Measurements from ENCODE around the gene RPS4Y1. TPM values are rescaled to one million over a fixed set of nuclear protein-coding genes. Genes with fewer than 3 reads are reported as not detected.

Gene RPS4Y1
- total RNA-seq, 3 donors from 2014 or later: 0.66 to 309 TPM; not detected in 1

DNA sequence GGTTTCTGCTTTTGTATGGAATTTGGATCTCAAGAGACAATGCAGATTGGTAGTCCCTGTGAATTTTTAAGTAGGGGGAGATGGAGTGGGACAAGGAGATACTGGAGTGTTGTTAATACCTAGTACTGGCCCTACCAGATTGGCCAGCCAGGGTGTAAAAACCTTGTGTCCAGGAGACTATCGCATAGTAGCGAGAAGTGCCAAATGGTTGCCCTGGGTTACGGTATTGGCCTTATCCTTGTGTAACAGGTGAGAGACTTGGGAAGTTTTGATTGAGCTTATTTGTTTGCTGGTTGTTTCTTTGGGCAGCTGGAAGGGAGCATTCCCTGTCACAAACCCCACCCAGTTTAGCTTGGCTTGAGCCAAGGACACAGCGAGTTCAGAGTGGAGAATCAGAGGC lies 5.4 kb downstream of the RPS4Y1 start:
- DNase-seq (ENCODE audit: low spot score in 2 of 2): no peak
- no peaks in the 10 kb centered on the region for H3K9me3 ChIP-seq
- no peak overlapping the region for H3K27ac ChIP-seq
- H3K27me3 ChIP-seq: no peaks in the 10 kb centered on the region
- TF ChIP-seq POLR2A (IDR thresholded peaks at IDR 0.05): no peak
- TF ChIP-seq POLR2AphosphoS5 (IDR thresholded peaks at IDR 0.05): no peak
- TF ChIP-seq, protein P1, sequence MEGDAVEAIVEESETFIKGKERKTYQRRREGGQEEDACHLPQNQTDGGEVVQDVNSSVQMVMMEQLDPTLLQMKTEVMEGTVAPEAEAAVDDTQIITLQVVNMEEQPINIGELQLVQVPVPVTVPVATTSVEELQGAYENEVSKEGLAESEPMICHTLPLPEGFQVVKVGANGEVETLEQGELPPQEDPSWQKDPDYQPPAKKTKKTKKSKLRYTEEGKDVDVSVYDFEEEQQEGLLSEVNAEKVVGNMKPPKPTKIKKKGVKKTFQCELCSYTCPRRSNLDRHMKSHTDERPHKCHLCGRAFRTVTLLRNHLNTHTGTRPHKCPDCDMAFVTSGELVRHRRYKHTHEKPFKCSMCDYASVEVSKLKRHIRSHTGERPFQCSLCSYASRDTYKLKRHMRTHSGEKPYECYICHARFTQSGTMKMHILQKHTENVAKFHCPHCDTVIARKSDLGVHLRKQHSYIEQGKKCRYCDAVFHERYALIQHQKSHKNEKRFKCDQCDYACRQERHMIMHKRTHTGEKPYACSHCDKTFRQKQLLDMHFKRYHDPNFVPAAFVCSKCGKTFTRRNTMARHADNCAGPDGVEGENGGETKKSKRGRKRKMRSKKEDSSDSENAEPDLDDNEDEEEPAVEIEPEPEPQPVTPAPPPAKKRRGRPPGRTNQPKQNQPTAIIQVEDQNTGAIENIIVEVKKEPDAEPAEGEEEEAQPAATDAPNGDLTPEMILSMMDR (IDR thresholded peaks at IDR 0.05): no peak
- H3K4me3 ChIP-seq: no peak overlapping the region
- H3K4me1 ChIP-seq: no peaks in the 10 kb centered on the region
- intact Hi-C loops (cut with DNase I; ENCODE audit: low total_unique reads): no loop called here
- no peaks in the 10 kb centered on the region for H3K36me3 ChIP-seq

DNA sequence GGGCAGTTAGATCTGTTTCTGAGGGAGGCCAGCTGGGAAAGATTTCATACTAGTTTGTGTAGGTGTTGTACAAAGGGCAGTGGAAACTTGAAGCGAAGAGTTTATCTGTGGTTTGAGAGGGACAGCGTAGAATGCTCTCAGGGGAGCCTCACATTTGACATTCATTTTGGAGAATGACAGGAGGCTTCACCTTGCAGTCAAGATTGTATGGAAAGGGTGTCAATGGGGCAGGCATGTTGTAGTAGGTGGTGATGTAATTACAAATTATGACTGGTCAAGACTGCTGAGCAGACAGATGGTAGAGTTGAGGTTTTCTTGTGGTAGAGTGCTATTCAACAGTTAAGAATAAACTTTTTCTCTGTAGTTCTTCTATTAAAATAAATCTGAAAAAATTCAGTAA lies 7.0 kb downstream of the RPS4Y1 start:
- H3K4me3 ChIP-seq: no peak overlapping the region
- no peaks in the 10 kb centered on the region for H3K9me3 ChIP-seq
- no peaks in the 10 kb centered on the region for H3K36me3 ChIP-seq
- H3K27me3 ChIP-seq: no peaks in the 10 kb centered on the region
- H3K27ac ChIP-seq: no peak overlapping the region
- intact Hi-C loops (cut with DNase I; ENCODE audit: low total_unique reads): no loop called here
- no peak for DNase-seq (ENCODE audit: low spot score in 2 of 2)
- TF ChIP-seq, protein P1 (IDR thresholded peaks at IDR 0.05): no peak
- TF ChIP-seq POLR2A (IDR thresholded peaks at IDR 0.05): no peak
- TF ChIP-seq POLR2AphosphoS5 (IDR thresholded peaks at IDR 0.05): no peak
- H3K4me1 ChIP-seq: no peaks in the 10 kb centered on the region

DNA sequence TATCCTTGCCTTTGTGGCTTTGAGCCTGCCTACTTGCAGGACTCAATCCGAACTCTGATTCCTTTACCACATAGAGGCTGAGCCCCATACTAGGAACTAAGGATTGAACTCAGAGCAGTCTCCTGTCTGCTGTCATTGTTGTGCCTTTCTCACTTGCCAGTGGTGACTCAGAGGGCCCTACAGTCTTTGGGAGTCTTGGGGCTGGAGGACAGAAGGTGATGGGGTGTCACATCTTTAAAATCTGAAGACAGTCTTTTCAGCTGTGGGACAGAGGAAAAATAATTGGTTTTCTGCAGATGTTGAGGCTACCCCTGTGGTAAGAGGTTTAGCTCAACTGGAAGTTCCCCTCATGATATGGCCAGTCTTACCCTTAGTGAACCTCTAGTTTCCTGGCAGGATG lies 8.0 kb downstream of the RPS4Y1 start:
- Histone ChIP-seq H3K27me3 (no peaks in the 10 kb centered on the region), H3K4me1 (no peaks in the 10 kb centered on the region), H3K4me3 (no peak overlapping the region), H3K9me3 (no peaks in the 10 kb centered on the region), H3K27ac (no peak overlapping the region), H3K36me3 (no peaks in the 10 kb centered on the region)
- TF ChIP-seq POLR2AphosphoS5 (IDR thresholded peaks at IDR 0.05) (no peak), POLR2A (IDR thresholded peaks at IDR 0.05) (no peak)
- TF ChIP-seq, protein P1 (IDR thresholded peaks at IDR 0.05): no peak
- intact Hi-C loops (cut with DNase I; ENCODE audit: low total_unique reads): no loop called here
- DNase-seq (ENCODE audit: low spot score in 2 of 2): no peak

DNA sequence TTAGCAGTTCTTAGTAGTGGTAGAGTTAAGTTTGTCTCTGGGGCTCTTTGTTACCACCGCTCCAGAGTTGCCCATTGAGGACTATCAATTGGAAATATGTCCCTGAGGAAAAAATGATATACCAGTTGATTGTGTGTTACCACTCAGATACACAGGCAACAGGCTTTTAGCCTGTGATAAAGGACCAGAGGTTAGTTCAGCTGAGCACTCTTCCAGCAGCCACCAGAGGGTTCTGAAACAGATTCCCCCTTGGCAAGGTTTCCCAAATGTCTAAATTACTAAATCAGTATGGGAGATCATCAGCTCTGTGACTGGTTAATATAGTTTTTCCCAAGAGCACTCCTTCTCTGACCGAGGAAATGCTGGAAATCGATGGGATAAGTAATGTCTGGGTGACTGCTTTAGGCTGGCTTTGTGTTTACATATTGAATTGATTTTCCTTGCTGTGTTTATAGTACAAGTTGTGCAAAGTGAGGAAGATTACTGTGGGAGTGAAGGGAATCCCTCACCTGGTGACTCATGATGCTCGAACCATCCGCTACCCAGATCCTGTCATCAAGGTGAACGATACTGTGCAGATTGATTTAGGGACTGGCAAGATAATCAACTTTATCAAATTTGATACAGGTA lies 12.9 kb downstream of the RPS4Y1 start:
- intact Hi-C loops (cut with DNase I; ENCODE audit: low total_unique reads): no loop called here
- Histone ChIP-seq H3K4me1 (no peaks in the 10 kb centered on the region), H3K27me3 (no peaks in the 10 kb centered on the region), H3K27ac (no peak overlapping the region), H3K9me3 (no peaks in the 10 kb centered on the region), H3K4me3 (no peak overlapping the region), H3K36me3 (no peaks in the 10 kb centered on the region)
- no peak for DNase-seq (ENCODE audit: low spot score in 2 of 2)
- TF ChIP-seq, protein P1 (IDR thresholded peaks at IDR 0.05): no peak
- TF ChIP-seq POLR2A (IDR thresholded peaks at IDR 0.05) (no peak), POLR2AphosphoS5 (IDR thresholded peaks at IDR 0.05) (no peak)

DNA sequence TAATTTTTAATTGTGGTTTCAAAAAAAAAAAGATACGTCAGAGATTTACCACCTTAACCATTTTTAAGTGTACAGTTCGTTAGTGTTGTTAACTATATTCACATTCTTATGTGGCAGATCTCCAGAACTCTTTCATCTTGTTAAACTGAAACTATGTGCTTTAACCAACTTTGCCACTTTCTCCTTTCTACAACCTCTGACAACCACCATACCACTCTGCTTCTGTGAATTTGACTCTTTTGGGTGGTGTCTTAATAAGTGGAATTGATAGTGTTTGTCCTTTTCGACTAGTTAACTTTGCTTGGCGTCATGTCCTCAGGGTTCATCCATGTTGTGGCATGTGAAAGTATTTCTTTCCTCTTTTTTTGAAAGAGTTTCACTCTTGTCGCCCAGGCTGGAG lies 15.7 kb downstream of the RPS4Y1 start:
- Histone ChIP-seq H3K4me3 (no peak overlapping the region), H3K9me3 (no peaks in the 10 kb centered on the region), H3K36me3 (no peaks in the 10 kb centered on the region), H3K27ac (no peak overlapping the region), H3K27me3 (no peaks in the 10 kb centered on the region), H3K4me1 (no peaks in the 10 kb centered on the region)
- DNase-seq (ENCODE audit: low spot score in 2 of 2): no peak
- TF ChIP-seq POLR2AphosphoS5 (IDR thresholded peaks at IDR 0.05) (no peak), POLR2A (IDR thresholded peaks at IDR 0.05) (no peak)
- TF ChIP-seq, protein P1 (IDR thresholded peaks at IDR 0.05): no peak
- intact Hi-C loops (cut with DNase I; ENCODE audit: low total_unique reads): no loop called here

All from breast epithelium (tissue), 4 donors.